ENCODE measurements around the gene ICA1. TPM values are rescaled to one million over a fixed set of nuclear protein-coding genes. Genes with fewer than 3 reads are reported as not detected.

ICA1 gene
- total RNA-seq, 1 experiment from 2014 or later = 28.8 TPM

GRCh38 chr7:8310876-8311275 lies 48.9 kb upstream of the ICA1 start:
- DNase-seq = no peak
- H2AK5ac ChIP-seq (ENCODE audit: insufficient read length, low read length) = no peak overlapping the region
- no peak overlapping the region for H3K14ac ChIP-seq (ENCODE audit: insufficient read depth, low read length)
- H2AFZ ChIP-seq (ENCODE audit: low read length) = no peak overlapping the region
- Mint-ChIP-seq H3K4me1 (no peaks in the 10 kb centered on the region), H3K9me3 (peaks cover 18 to 20% of the 10 kb centered on the region in 2 experiments), H3K36me3 (ENCODE audit: insufficient read depth in 1 of 3, low read depth in 3 of 3) (peaks cover 12 to 30% (median 15%) of the 10 kb centered on the region in 3 experiments), H3K27ac (no peak overlapping the region), H3K27me3 (ENCODE audit: low read depth) (no peaks in the 10 kb centered on the region; the same call in 1 of the 2 replicates), H3K4me3 (no peak overlapping the region)
- H3K4ac ChIP-seq (ENCODE audit: low read depth, low read length) = no peak overlapping the region
- no peak overlapping the region for H4K5ac ChIP-seq (ENCODE audit: insufficient read length, low read depth, low read length)
- H3K9me3 ChIP-seq (ENCODE audit: control insufficient read depth, low read depth, low read length) = no peaks in the 10 kb centered on the region
- no peak overlapping the region for H3T11ph ChIP-seq (ENCODE audit: low read length)
- H3K4me2 ChIP-seq (ENCODE audit: insufficient read depth, insufficient read length, low read length) = no peak overlapping the region
- H2BK20ac ChIP-seq (ENCODE audit: low read depth, low read length, poor library complexity, severe bottlenecking) = no peak overlapping the region
- H2BK120ac ChIP-seq (ENCODE audit: low read depth, low read length, poor library complexity, severe bottlenecking) = no peak overlapping the region
- H3K79me2 ChIP-seq (ENCODE audit: insufficient read depth, low read length) = no peaks in the 10 kb centered on the region
- H4K91ac ChIP-seq (ENCODE audit: insufficient read length, low read depth, low read length) = no peak overlapping the region
- no peaks in the 10 kb centered on the region for H3K79me1 ChIP-seq (ENCODE audit: insufficient read depth, low read depth, low read length, poor library complexity, severe bottlenecking)
- H3K23me2 ChIP-seq (ENCODE audit: insufficient read length, low read depth, low read length, poor library complexity, severe bottlenecking) = no peaks in the 10 kb centered on the region
- H2BK12ac ChIP-seq (ENCODE audit: insufficient read length, low read depth, low read length) = no peak overlapping the region
- H4K8ac ChIP-seq (replicated peaks; ENCODE audit: insufficient read length, low read depth, low read length) = no peak overlapping the region
- no peaks in the 10 kb centered on the region for H3K27me3 ChIP-seq (ENCODE audit: insufficient read depth, low read length)
- no peaks in the 10 kb centered on the region for H4K20me1 ChIP-seq (ENCODE audit: control insufficient read depth, insufficient read depth, insufficient read length)
- no peak overlapping the region for H3K27ac ChIP-seq (ENCODE audit: insufficient read length, low read depth, low read length)
- H3K23ac ChIP-seq (ENCODE audit: insufficient read length, low read depth, low read length) = no peak overlapping the region
- no peak for TF ChIP-seq CTCF (conservative IDR thresholded peaks at IDR 0.05)
- H3K4me1 ChIP-seq (ENCODE audit: insufficient read depth, low read length) = no peaks in the 10 kb centered on the region
- no peak overlapping the region for H2BK5ac ChIP-seq (ENCODE audit: insufficient read length, low read length)
- no CpG with 5 or more reads among the region's 1 CpG for WGBS (ENCODE audit: extremely low coverage, insufficient read length, low lambda C conversion rate)
- no peak overlapping the region for H3K18ac ChIP-seq (ENCODE audit: insufficient read length, low read depth, low read length)
- no peak overlapping the region for H3K9ac ChIP-seq (ENCODE audit: extremely low read depth, insufficient read length, low read length)
- H3K56ac ChIP-seq (ENCODE audit: insufficient read length, low read depth, low read length) = no peak overlapping the region
- no peak overlapping the region for H2BK15ac ChIP-seq (ENCODE audit: low read depth, low read length)

Measured in H9 (cell line).